SJSA1 (cell line): ENCODE results near the gene ZNF26. TPM values are rescaled to one million over a fixed set of nuclear protein-coding genes. Genes with fewer than 3 reads are reported as not detected.

Experiments
- DNase-seq, 2 experiments: peaks; one replicate each; pipeline ENCODE4 v3.0.0-alpha.2; 2015 to 2020; ENCODE audit warnings: low spot score in 2 of 2, low read depth in 1 of 2
- H3K27ac ChIP-seq: fragments of 250-450 bp; sonication (Bioruptor Pico); 2 replicates; pipeline ENCODE4 v1.5.1; 2020; ENCODE audit warnings: mild to moderate bottlenecking, moderate library complexity
- H3K27me3 ChIP-seq: fragments of 250-450 bp; sonication (Bioruptor Pico); replicated peaks from 2 replicates; pipeline ENCODE4 v1.5.1; 2020; ENCODE audit warnings: mild to moderate bottlenecking, moderate library complexity
- H3K36me3 ChIP-seq: fragments of 250-450 bp; sonication (Bioruptor Pico); 2 replicates; pipeline ENCODE4 v1.5.1; 2020; ENCODE audit warnings: mild to moderate bottlenecking
- H3K4me1 ChIP-seq: fragments of 250-450 bp; sonication (Bioruptor Pico); replicated peaks from 2 replicates; pipeline ENCODE4 v1.6.1; 2021; ENCODE audit warnings: mild to moderate bottlenecking
- H3K4me3 ChIP-seq: fragments of 250-450 bp; sonication (Bioruptor Pico); 2 replicates; pipeline ENCODE4 v1.5.1; 2020; ENCODE audit warnings: mild to moderate bottlenecking
- H3K9me3 ChIP-seq: fragments of 250-450 bp; sonication (Bioruptor Pico); replicated peaks from 2 replicates; pipeline ENCODE4 v1.5.1; 2020; ENCODE audit warnings: mild to moderate bottlenecking
- total RNA-seq: library from RNA; depleted of rRNA; stranded (reverse); fragments of >200 nt; shearing (Covaris generic); gene quantifications from 2 replicates; pipeline ENCODE4 v1.2.3, GENCODE V29; 2014; rRNA removed

Gene ZNF26
- total RNA-seq, 1 experiment from 2014 or later: 5.8 TPM

- Histone ChIP-seq H3K9me3 (peaks cover 41% of the 10 kb centered on the region), H3K27me3 (no peaks in the 10 kb centered on the region), H3K27ac (no peak overlapping the region), H3K36me3 (no peaks in the 10 kb centered on the region), H3K4me3 (no peak overlapping the region), H3K4me1 (no peaks in the 10 kb centered on the region)
- DNase-seq: no peak
Observed at GRCh38 chr12:133061954-133062353, 75.8 kb downstream of the ZNF26 start.

- H3K4me3 ChIP-seq: no peak overlapping the region
- H3K36me3 ChIP-seq: no peaks in the 10 kb centered on the region
- no peaks in the 10 kb centered on the region for H3K4me1 ChIP-seq
- H3K27ac ChIP-seq: no peak overlapping the region
- DNase-seq: no peak
- no peaks in the 10 kb centered on the region for H3K27me3 ChIP-seq
- peaks cover 35% of the 10 kb centered on the region for H3K9me3 ChIP-seq
Observed at GRCh38 chr12:133063556-133063955, 77.4 kb downstream of the ZNF26 start.

- Histone ChIP-seq H3K36me3 (no peaks in the 10 kb centered on the region), H3K9me3 (peaks cover 13% of the 10 kb centered on the region)
Observed at GRCh38 chr12:133073836-133074235, 87.7 kb downstream of the ZNF26 start.

More at GRCh38 chr12:133073836-133074235, 87.7 kb downstream of the ZNF26 start:
- H3K27me3 ChIP-seq: no peaks in the 10 kb centered on the region
- no peak for DNase-seq
- no peak overlapping the region for H3K4me3 ChIP-seq
- H3K27ac ChIP-seq: no peak overlapping the region
- no peaks in the 10 kb centered on the region for H3K4me1 ChIP-seq

Other genes starting within 250 kb of the ZNF26 start
- gene ANKLE2, start 224.5 kb upstream of the ZNF26 start, total RNA-seq: 64.0 and 72.6 TPM in 2 replicates
- gene GOLGA3, start 157.5 kb upstream of the ZNF26 start, total RNA-seq: 52.8 and 71.1 TPM in 2 replicates
- 4.5 and 7.1 TPM in 2 replicates for gene CHFR, start 98.8 kb upstream of the ZNF26 start, total RNA-seq
- gene ZNF605, start 30.1 kb upstream of the ZNF26 start, total RNA-seq: 0.32 and 0.88 TPM in 2 replicates
- gene ZNF84, start 51.1 kb downstream of the ZNF26 start, total RNA-seq: 4.1 and 6.4 TPM in 2 replicates
- 0.16 and 0.84 TPM in 2 replicates for gene ZNF140, start 94.6 kb downstream of the ZNF26 start, total RNA-seq
- 0.03 and 0.11 TPM in 2 replicates for gene ZNF891, start 143.9 kb downstream of the ZNF26 start, total RNA-seq
- gene ZNF10, start 144.3 kb downstream of the ZNF26 start, total RNA-seq: 0.25 and 0.32 TPM in 2 replicates
- 1.4 and 2.1 TPM in 2 replicates for gene ZNF268, start 195.1 kb downstream of the ZNF26 start, total RNA-seq
- not detected in 2 replicates for gene ANHX, start 249.5 kb downstream of the ZNF26 start, total RNA-seq